HG03097 (cell line): ENCODE results near the gene ABHD13.

Source experiments
- ATAC-seq: cut with Tn5 transposase; IDR thresholded peaks from one replicate; pipeline ENCODE4 v1.9.1; 2021; ENCODE audit not compliant: unreplicated experiment, low FRiP score

Gene ABHD13

DNA sequence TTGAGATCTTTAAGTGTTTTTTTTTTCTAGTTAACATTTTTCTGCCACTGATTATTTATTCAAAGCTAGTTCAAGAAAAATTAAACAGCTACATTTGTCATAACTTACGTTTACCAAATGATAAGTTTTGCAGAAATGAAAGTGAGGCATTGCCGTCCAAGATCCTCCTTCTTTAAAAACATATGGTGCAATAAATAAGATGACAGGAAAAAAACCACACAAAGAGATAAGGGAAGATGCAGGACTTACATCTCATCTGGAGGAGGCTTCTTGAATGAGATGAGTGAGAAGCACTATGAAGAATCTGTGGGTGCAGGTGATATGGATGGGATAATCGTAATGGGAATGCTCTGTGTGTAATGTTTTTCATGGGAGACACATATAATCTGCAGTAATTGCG is 63.7 kb downstream of the ABHD13 start:
- no peak for ATAC-seq

DNA sequence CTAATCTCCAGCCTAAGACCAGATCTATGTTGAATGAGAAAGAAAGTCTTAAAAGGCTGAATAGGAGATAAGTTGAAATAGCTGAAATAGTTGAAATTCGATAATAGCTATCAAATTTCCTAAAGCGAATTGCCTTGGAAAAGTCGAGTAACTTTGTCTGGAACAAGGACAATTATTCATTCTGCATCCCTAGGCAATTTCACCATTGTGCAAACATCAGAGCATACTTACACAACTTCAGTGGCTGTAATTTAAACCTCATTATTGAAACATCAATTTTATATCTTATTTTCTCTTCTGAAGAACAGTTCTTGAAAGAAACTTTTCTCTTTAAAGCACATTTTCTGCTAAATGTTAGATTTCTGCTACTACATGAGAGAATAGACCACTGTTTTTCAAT is 64.9 kb downstream of the ABHD13 start:
- no peak for ATAC-seq
